ENCODE results near the gene MB21D2.

GRCh38 chr3:192758654-192759053, 159.0 kb downstream of the MB21D2 start:
- TF ChIP-seq POLR2A (IDR thresholded peaks at IDR 0.05) (no peak), CTCF (IDR thresholded peaks at IDR 0.05) (no peak)

Data from esophagus squamous epithelium (tissue), 4 donors.